Measurements from ENCODE around the gene FAM240A.

FAM240A gene

DNA sequence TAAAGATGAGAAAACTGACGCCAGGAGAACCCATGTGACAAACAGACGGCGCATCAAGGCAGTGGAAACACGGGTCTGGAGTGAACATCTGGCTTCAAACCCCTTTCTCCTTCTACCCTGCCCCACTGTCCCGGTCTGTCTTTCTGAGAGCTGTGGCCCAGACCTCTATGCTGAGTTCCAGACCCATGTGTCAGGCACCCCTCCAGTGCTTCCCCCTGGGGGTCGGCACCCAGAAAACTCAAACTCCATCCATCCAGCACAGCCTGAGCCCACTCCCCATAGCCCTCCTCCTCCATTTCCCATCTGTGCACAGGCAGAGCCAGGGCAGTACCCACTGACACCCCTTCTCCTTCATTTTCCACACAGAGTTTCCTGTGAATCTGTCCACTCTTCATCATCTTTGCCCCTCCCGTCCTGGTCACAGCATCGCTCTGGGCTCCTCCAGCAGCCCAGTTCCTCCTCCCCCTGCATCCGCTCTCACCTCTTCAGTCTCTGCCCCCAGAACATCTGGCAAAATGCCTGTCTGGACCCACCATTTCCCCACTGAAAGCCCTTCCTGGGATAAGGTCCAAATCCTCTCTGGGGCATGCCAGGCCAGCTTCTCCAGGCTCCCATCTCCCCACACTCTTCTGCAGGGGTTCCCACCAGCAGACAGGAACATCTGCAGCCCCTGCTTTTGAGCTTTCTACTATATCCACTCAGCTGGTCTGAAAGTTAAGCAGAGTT lies 2.9 kb downstream of the FAM240A start:
- no peak overlapping the region for H3K4me3 ChIP-seq (ENCODE audit: control insufficient read depth, low read depth, low read length)
- DNase-seq (ENCODE audit: low read depth) = no peak
- TF ChIP-seq, protein P1, sequence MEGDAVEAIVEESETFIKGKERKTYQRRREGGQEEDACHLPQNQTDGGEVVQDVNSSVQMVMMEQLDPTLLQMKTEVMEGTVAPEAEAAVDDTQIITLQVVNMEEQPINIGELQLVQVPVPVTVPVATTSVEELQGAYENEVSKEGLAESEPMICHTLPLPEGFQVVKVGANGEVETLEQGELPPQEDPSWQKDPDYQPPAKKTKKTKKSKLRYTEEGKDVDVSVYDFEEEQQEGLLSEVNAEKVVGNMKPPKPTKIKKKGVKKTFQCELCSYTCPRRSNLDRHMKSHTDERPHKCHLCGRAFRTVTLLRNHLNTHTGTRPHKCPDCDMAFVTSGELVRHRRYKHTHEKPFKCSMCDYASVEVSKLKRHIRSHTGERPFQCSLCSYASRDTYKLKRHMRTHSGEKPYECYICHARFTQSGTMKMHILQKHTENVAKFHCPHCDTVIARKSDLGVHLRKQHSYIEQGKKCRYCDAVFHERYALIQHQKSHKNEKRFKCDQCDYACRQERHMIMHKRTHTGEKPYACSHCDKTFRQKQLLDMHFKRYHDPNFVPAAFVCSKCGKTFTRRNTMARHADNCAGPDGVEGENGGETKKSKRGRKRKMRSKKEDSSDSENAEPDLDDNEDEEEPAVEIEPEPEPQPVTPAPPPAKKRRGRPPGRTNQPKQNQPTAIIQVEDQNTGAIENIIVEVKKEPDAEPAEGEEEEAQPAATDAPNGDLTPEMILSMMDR (conservative IDR thresholded peaks at IDR 0.05; ENCODE audit: control insufficient read depth, insufficient read depth, low read depth, low read length) = no peak

DNA sequence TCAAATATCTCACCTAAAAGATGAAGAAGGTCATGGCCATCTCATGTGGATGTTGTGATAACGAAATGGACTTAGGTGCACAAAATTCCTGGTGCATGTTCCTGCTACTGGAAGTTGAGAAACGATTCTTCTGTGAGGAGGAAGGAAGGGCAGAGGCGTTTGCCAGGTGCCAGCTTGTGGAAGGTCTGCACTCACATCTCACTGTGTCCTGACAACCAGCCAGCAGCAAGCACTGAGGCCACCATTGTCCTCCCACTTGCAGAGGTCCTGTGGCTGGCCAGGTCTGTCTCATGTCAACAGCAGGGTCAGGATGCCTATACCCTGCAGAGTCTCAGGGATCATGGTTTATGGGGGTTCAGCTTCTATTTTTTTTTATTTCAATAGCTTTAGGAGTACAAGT lies 3.7 kb downstream of the FAM240A start:
- no peak for DNase-seq (ENCODE audit: low read depth)
- H3K4me3 ChIP-seq (ENCODE audit: control insufficient read depth, low read depth, low read length) = no peak overlapping the region
- TF ChIP-seq, protein P1 (conservative IDR thresholded peaks at IDR 0.05; ENCODE audit: control insufficient read depth, insufficient read depth, low read depth, low read length) = no peak

DNA sequence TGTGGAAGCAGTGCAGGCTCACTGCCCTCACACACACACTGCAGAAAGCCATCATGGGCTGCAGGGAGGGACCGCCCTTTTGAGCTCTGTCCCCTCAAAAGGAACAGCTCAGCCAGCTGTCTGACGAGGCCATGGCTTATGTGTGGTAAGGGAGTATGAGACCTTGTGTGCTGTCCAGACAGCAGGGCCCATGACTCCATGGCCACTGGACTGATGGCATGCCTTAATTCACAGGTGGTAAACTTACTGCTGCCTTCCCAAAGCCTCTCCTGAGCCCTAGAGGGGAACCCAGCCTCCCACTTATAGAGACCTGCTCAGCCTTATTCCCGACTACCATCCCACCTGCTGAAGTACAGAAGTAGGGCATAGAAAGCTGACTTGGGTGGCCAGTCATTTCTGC lies 5.6 kb downstream of the FAM240A start:
- DNase-seq (ENCODE audit: low read depth) = no peak
- no peak overlapping the region for H3K4me3 ChIP-seq (ENCODE audit: control insufficient read depth, low read depth, low read length)
- TF ChIP-seq, protein P1 (conservative IDR thresholded peaks at IDR 0.05; ENCODE audit: control insufficient read depth, insufficient read depth, low read depth, low read length) = no peak

DNA sequence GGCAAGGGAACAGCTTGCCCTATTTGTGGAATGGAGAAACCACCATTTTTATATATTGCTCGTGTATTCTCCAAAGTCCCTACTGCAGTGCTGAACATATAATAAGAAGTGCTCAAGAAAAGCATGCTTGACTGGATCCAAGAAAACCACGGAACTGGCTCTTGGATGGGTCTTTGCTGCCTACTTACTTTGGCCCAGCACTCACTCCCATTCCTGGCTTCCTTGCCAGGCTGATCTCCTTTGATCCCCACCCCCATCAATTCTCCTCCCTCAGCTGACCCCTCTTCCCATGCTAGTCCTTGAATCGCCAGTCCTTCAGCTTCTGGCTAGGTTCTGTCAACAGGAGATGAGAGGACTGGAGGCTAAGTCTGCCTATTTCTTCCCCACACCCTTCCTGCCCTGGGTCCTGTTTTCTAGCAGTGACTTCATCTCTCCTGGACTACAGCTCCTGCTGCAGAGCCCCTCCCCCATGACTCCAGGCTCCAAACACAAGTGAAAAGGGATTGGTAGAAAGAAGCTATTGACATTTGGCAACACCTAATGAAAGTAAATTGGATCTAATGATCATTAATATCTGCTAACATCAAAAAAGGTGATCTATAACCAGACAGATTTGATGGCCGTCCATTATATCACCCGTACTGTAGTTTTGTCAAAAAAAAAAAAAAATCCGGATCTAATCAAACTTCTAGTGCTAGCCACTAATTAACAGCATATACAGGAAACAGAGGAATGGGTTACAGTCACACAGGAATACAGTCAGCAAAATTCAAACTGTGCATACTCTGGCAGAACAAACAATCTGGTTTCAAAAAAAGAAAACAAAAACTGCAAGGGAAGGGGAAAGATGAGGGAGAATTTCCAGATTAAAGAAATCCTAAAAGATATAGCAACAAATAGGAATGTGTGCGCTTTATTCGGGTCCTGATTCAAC lies 7.8 kb downstream of the FAM240A start:
- no peak for DNase-seq (ENCODE audit: low read depth)
- TF ChIP-seq, protein P1 (conservative IDR thresholded peaks at IDR 0.05; ENCODE audit: control insufficient read depth, insufficient read depth, low read depth, low read length) = no peak

DNA sequence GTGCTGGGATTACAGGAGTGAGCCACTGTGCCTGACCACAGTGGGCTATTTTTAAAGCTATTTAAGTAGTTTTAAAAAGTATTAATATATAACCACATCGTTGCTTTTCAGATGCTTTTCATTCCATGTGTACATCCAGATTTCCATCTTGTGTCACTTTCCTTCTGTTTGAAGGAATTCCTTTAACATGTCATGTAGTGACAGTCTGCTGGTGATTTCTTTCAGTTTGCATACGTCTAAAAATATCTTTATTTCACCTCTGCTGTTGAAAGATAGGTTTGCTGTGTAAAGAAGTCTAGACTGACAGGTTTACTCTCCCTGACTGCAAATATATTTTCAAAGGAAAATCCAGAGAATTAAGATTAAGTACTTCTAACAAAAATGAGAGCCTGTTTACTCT lies 12.2 kb downstream of the FAM240A start:
- TF ChIP-seq, protein P1 (conservative IDR thresholded peaks at IDR 0.05; ENCODE audit: control insufficient read depth, insufficient read depth, low read depth, low read length) = no peak
- no peak for DNase-seq (ENCODE audit: low read depth)
- no peak overlapping the region for H3K4me3 ChIP-seq (ENCODE audit: control insufficient read depth, low read depth, low read length)

More for the DNA sequence above, 7.8 kb downstream of the FAM240A start:
- H3K4me3 ChIP-seq (ENCODE audit: control insufficient read depth, low read depth, low read length) = no peak overlapping the region

DNA sequence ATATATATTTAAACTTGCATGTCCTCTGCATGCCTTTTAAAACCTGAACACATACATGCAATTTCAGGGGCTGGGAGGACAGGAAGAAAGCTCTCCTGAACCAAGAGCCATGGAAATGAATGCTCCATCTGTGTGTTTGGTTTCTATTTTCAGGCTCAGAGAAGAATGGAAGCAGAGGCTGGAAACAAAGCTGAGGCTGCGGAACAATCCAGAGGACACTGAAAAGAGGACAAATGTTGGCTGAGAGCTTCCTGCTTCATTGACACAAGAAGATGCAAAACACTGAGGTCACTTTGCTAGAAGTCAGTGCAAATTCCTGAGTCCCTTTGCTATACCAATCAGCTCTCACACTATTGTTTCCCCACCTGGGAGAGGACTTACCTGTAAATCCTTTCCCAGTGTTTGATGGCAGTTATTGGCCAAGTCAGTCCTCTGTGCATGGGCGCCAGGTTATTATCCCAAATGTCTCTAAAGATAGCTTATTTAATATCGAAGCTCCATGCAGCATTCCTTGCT lies 12.7 kb downstream of the FAM240A start:
- TF ChIP-seq, protein P1 (conservative IDR thresholded peaks at IDR 0.05; ENCODE audit: control insufficient read depth, insufficient read depth, low read depth, low read length) = no peak
- no peak overlapping the region for H3K4me3 ChIP-seq (ENCODE audit: control insufficient read depth, low read depth, low read length)
- no peak for DNase-seq (ENCODE audit: low read depth)
